Neural progenitor cell (in vitro differentiated cells): ENCODE results near the gene SULT1C3.

Experiments
- EZH2phosphoT487 ChIP-seq: fragments of 200-600 bp; sonication (generic); IDR thresholded peaks from 2 replicates; pipeline ENCODE4 v1.6.1; 2017; ENCODE audit warnings: antibody characterized with exemption
- TF ChIP-seq, protein P1 (sequence below): fragments of 200-600 bp; sonication (generic); IDR thresholded peaks from 2 replicates; pipeline ENCODE4 v1.5.1; 2017; ENCODE audit warnings: antibody characterized with exemption, mild to moderate bottlenecking

DNA sequence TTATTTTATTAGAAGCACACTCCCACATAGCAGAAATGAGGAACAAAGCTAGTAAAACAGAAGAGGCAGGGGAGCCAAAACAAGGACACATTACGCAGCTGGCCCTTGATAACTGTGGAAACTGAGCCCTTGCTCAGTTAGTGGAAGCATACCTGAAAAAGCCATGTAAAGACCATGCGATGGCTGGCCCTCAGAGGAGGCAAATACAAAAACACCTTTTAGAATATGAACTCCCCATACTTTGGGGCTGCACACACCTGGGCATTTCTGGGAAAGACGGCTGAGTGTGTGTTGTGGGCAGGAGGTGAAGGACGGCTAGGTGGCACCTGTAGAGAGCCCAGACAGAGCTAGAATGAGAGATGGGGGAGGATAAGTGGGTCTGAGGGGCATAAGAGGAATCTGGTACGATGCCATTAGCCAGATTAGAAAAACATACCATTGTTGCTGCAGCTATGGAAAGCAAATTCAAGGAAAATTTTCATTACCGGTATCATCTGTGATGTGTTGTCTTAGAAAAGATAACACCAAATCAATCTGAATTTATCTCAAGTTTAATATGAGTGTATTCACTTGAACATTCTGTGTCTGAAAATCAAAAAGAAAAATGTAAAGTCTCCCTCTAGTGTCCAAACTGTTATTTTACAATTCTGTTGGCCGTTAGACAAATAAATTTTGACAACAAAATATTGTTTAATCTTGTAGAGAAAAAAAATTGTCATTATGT lies 45.2 kb upstream of the SULT1C3 start:
- no peak for TF ChIP-seq EZH2phosphoT487
- TF ChIP-seq, protein P1, sequence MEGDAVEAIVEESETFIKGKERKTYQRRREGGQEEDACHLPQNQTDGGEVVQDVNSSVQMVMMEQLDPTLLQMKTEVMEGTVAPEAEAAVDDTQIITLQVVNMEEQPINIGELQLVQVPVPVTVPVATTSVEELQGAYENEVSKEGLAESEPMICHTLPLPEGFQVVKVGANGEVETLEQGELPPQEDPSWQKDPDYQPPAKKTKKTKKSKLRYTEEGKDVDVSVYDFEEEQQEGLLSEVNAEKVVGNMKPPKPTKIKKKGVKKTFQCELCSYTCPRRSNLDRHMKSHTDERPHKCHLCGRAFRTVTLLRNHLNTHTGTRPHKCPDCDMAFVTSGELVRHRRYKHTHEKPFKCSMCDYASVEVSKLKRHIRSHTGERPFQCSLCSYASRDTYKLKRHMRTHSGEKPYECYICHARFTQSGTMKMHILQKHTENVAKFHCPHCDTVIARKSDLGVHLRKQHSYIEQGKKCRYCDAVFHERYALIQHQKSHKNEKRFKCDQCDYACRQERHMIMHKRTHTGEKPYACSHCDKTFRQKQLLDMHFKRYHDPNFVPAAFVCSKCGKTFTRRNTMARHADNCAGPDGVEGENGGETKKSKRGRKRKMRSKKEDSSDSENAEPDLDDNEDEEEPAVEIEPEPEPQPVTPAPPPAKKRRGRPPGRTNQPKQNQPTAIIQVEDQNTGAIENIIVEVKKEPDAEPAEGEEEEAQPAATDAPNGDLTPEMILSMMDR: peak; percentile 63
